C1 segment of cervical spinal cord (tissue), 14 donors: Measurements from ENCODE around the gene ZNF541.
A peak's percentile ranks its signal among the peaks of the same experiment; 100 is the strongest.
"Not testable (repeated sequence)": the region's sequence is repeated elsewhere in the genome, so short reads cannot be mapped to it uniquely, and the experiment has no call there.

Source experiments
- DNase-seq, 14 donors: peaks; one replicate each; lab custom pipeline; 2025; lab: John Stamatoyannopoulos, UW

ZNF541 gene

GRCh38 chr19:47601180-47601904, 28.4 kb upstream of the ZNF541 start:
- no peak for DNase-seq

GRCh38 chr19:47600246-47601179, 27.6 kb upstream of the ZNF541 start:
- peak; percentile 68 to 99 (median 98) for DNase-seq

- peak in 1 of 14 donors; percentile 51 for DNase-seq
These were observed 26.8 kb upstream of the ZNF541 start for GRCh38 chr19:47599671-47600245.

GRCh38 chr19:47598407-47599349, 25.7 kb upstream of the ZNF541 start:
- peak in 2 of 14 donors; percentile 5 to 13 for DNase-seq

- DNase-seq: no peak
These were observed 23.0 kb upstream of the ZNF541 start for GRCh38 chr19:47595944-47596343.

GRCh38 chr19:47593860-47594259, 20.9 kb upstream of the ZNF541 start:
- DNase-seq: no peak

GRCh38 chr19:47589824-47590223, 16.9 kb upstream of the ZNF541 start:
- no peak for DNase-seq

- DNase-seq: no peak
These were observed 14.3 kb upstream of the ZNF541 start for GRCh38 chr19:47587295-47587694.

GRCh38 chr19:47583161-47583560, 10.2 kb upstream of the ZNF541 start:
- DNase-seq: not testable (repeated sequence)

GRCh38 chr19:47582320-47582909, 9.5 kb upstream of the ZNF541 start:
- DNase-seq: no peak

GRCh38 chr19:47581605-47582319, 8.8 kb upstream of the ZNF541 start:
- DNase-seq: no peak

GRCh38 chr19:47580397-47580796, 7.4 kb upstream of the ZNF541 start:
- DNase-seq: no peak

GRCh38 chr19:47572635-47573034, 313 bp downstream of the ZNF541 start:
- DNase-seq: no peak

- DNase-seq: no peak
These were observed 3.6 kb downstream of the ZNF541 start for GRCh38 chr19:47569331-47569730.

- no peak for DNase-seq
These were observed 8.9 kb downstream of the ZNF541 start for GRCh38 chr19:47564081-47564480.

GRCh38 chr19:47561440-47562057, 11.4 kb downstream of the ZNF541 start:
- no peak for DNase-seq

- no peak for DNase-seq
These were observed 11.9 kb downstream of the ZNF541 start for GRCh38 chr19:47560999-47561398.

- no peak for DNase-seq
These were observed 22.8 kb downstream of the ZNF541 start for GRCh38 chr19:47550129-47550528.

GRCh38 chr19:47549261-47549862, 23.6 kb downstream of the ZNF541 start:
- DNase-seq: no peak
